Ishikawa (cell line): Measurements from ENCODE around the gene DZIP1L.
A peak's percentile ranks its signal among the peaks of the same experiment; 100 is the strongest.

Experiments
- CEBPB ChIP-seq: IDR thresholded peaks from 2 replicates; pipeline ENCODE4 v1.6.1; 2012
- CREB1 ChIP-seq: IDR thresholded peaks from 2 replicates; pipeline ENCODE4 v1.6.1; 2012; ENCODE audit warnings: low read depth
- EGR1 ChIP-seq: IDR thresholded peaks from 2 replicates; pipeline ENCODE4 v1.6.1; 2012
- EP300 ChIP-seq: IDR thresholded peaks from 2 replicates; pipeline ENCODE4 v1.6.1; 2012; ENCODE audit warnings: borderline replicate concordance
- FOXM1 ChIP-seq: IDR thresholded peaks from 2 replicates; pipeline ENCODE4 v1.6.1; 2012; ENCODE audit warnings: low read depth, borderline replicate concordance
- NFIC ChIP-seq: IDR thresholded peaks from 2 replicates; pipeline ENCODE4 v1.6.1; 2012
- RAD21 ChIP-seq: IDR thresholded peaks from 2 replicates; pipeline ENCODE4 v1.6.1; 2012; ENCODE audit warnings: low read depth
- REST ChIP-seq: IDR thresholded peaks from 2 replicates; pipeline ENCODE4 v1.6.1; 2012; ENCODE audit warnings: low read depth, mild to moderate bottlenecking
- TAF1 ChIP-seq: IDR thresholded peaks from 2 replicates; pipeline ENCODE4 v1.6.1; 2012; ENCODE audit warnings: low read depth, mild to moderate bottlenecking
- TCF12 ChIP-seq: IDR thresholded peaks from 2 replicates; pipeline ENCODE4 v1.6.1; 2012; ENCODE audit warnings: low read depth
- TEAD4 ChIP-seq: IDR thresholded peaks from 2 replicates; pipeline ENCODE4 v1.6.1; 2012
- YY1 ChIP-seq: IDR thresholded peaks from 2 replicates; pipeline ENCODE4 v1.6.1; 2012; ENCODE audit warnings: low read depth
- ZBTB7A ChIP-seq: IDR thresholded peaks from 2 replicates; pipeline ENCODE4 v1.6.1; 2012; ENCODE audit warnings: low read depth
- TF ChIP-seq, protein P1 (sequence below): IDR thresholded peaks from 2 replicates; pipeline ENCODE4 v1.6.1; 2012
- TF ChIP-seq, protein P2 (sequence below): IDR thresholded peaks from 2 replicates; pipeline ENCODE4 v1.6.1; 2012

DZIP1L gene

DNA sequence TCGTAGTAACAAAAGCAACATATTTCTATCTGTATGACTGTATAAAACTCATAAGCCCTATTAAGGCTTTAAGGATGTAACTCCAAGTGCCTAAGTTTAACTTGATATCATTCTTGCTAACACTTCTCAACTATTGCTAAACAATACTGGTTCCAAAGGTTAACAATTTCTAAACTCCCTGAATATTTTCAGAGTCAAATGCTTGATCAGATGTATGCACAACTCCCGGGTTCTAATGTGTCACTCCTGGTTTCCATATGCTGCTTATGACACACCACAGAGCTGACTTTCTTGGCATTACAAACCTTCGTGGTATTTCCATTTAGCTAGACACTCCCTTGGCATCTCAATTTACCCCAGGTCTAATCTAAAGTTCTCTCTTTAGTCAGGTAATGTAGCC, 26.3 kb downstream of the DZIP1L start:
- TF ChIP-seq ZBTB7A: no peak
- TF ChIP-seq, protein P1, sequence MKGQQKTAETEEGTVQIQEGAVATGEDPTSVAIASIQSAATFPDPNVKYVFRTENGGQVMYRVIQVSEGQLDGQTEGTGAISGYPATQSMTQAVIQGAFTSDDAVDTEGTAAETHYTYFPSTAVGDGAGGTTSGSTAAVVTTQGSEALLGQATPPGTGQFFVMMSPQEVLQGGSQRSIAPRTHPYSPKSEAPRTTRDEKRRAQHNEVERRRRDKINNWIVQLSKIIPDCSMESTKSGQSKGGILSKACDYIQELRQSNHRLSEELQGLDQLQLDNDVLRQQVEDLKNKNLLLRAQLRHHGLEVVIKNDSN: no peak
- TF ChIP-seq EGR1: no peak
- TF ChIP-seq RAD21: no peak
- TF ChIP-seq YY1: no peak
- TF ChIP-seq TEAD4: no peak
- TF ChIP-seq, protein P2, sequence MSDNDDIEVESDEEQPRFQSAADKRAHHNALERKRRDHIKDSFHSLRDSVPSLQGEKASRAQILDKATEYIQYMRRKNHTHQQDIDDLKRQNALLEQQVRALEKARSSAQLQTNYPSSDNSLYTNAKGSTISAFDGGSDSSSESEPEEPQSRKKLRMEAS: no peak

GRCh38 chr3:138084196-138084595, 31.2 kb downstream of the DZIP1L start:
- TF ChIP-seq REST: no peak
- TF ChIP-seq, protein P2: no peak
- no peak for TF ChIP-seq RAD21
- no peak for TF ChIP-seq CREB1

DNA sequence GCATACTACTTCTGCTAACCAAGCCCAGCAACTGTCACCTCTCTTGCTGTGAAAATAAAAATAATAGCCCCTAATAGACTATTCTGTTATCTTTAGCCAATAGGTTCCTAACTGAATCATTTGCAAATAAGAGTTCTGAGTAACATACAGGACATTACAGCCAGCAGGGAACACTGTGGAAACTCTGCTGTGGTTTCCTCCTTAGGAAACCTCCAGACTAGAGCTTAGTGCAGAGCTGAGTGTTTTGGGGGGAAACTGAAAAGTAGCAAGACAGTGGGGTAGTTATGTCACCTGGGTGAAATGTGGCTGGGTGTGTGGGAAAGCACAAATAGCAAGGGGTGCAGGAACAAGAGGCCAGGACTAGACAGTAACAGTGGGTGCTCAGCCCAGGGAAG, 32.4 kb downstream of the DZIP1L start:
- no peak for TF ChIP-seq EP300
- no peak for TF ChIP-seq CREB1
- TF ChIP-seq, protein P1: no peak
- TF ChIP-seq, protein P2: no peak
- no peak for TF ChIP-seq ZBTB7A
- TF ChIP-seq NFIC: no peak

DNA sequence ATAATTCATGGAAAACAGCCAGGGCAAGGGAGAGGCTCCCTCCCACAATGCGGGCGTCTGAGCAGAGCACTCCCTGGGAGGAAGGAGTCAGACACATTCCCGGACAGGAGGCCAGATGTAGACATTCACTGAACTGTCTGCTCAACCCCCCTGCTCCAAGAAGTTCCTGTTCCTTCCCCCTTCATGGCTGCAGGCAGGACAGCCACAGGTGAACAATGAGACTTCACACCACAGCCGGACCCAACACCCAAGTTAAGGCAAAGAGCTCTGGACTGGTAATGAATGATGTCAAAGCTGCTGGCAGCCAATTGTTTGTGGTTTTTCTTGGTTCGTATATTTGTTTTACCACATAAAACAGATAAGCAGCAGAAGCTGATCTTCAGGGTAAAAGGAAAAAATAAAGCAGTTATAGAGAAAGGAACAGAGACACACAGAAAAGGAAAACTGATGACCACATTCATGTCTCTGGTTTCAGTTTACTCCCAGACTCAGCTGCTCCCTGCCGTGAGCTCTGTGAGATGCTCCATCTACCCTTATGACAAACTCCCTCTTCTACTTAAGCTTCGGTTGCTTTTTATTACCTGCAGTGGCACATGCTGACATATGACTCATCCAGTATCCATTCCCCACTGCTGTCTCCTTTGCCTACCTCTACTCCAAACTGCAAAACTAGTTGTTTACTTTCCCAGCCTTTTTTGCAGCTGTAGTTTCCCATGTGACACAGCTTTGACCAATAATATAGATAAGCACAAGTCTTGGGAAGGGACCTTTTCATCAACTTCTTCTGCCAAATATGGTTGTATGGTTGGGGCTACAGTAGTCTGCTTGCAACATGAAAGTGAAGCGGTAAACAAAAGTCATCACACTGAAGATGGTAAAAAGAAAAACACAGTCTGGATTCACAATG, 33.1 kb downstream of the DZIP1L start:
- TF ChIP-seq, protein P2: peak; percentile 55; the same call in 1 of the 2 replicates
- TF ChIP-seq, protein P1: peak; percentile 56
- no peak for TF ChIP-seq EGR1

- TF ChIP-seq NFIC: no peak
Observed at GRCh38 chr3:138081371-138082084, 33.9 kb downstream of the DZIP1L start.

DNA sequence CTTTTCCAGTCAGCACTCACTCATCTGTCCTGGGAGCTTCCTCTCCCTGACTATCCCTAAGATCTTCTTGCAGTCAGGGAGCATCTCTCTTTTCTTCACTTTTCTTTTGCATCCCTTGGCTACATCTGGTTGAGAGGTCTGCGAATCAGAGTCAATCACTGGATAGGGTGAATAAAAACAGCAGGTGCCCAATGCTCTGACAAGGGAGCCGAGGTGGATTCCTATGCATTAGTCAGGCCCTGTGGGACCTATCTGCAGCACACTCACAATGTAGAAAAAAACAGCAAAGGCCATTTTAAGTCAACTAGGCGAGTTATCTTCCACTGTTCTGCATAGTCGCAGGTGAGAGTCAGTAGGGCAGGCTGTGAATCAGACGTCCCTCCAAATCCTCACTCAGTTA, 35.5 kb downstream of the DZIP1L start:
- TF ChIP-seq TAF1 (no peak), ZBTB7A (no peak), CEBPB (no peak), TEAD4 (no peak), FOXM1 (no peak), RAD21 (no peak), TCF12 (no peak), REST (no peak), CREB1 (no peak), YY1 (no peak), NFIC (no peak), EP300 (no peak)
- TF ChIP-seq, protein P1: no peak
- TF ChIP-seq, protein P2: no peak
